ENCODE results near the gene WDR35. TPM values are rescaled to one million over a fixed set of nuclear protein-coding genes. Genes with fewer than 3 reads are reported as not detected.

The WDR35 gene
- total RNA-seq, 1 donor from 2014 or later = 26.5 TPM

DNA sequence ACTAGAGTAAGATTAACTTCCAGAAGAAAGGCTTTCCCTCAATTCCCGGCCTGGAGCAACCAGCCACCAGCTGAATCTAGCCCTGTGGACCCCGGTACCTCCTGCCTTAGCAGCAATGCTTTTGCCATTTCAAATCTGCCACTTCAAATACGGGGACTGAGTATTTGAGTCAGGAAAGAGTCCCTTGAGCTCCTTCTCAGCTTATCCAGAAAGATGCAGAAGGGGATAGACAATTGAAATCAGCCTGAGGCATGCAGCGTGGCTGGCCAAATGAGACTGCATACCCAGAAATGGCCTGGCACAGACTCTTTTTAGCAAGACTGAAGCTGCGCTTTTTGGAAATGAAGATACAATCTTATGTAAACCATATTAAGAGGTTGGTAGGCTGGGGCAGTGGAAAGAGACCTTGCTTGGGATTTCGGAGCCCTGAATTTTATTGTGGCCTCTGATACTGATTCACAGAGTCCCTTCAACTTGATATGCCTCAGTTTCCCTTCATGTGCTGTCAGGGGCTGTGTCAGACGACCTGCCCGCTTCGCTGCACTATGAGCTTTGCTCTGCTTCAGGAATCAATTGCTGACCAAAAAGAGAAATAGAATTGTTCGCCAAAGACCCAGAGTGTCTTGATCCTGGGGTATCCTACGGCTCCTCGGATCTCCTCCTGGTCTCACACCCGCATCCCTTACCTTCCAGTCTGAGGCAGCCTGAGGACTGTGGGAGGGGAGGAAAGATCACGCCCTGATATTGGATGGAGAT lies 21.5 kb upstream of the WDR35 start:
- no peak for DNase-seq

DNA sequence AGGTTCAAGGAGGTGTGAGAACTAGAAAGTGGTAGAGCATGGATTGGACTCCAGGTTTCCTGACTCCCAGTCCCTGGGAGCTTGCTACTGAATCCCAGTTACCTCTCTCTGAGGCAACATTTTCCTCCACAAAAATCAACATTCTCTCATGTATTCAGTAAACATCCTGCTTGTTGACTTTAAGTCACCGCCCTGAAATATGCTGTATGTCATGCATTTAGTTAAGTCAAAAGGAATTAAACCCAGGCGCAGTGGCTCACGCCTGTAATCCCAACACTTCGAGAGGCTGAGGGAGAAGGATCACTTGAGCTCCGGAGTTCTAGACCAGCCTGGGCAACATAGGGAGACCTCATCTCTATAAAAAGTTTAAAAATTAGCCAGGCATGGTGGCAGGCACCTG lies 18.8 kb upstream of the WDR35 start:
- DNase-seq = no peak

DNA sequence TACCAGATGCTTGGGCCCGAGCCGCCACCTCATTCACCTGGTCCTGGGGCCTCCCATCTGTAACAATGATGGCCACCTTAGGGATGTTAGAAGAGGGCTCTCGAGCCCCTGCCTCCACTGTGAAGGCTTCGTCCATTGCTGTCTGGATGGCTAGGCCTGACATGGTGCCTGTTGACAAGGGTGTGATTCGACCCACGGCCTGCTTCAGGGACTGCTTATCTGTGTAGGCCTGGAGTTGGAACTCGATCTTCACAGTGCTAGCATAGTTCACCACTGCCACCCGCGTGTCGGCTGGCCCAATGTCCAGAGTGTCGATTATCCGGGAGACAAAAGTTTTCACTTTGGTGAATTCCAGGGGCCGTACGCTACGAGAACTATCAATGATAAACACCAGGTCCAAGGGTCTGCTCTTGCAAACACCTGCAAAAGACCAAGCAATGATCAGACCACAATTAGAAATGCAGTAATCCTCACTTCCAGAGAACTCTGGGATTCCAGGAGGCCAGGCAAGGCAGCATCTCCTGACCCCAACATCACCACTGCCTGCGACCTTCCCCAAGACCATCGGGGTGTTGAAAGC lies 16.1 kb upstream of the WDR35 start:
- DNase-seq = no peak

GRCh38 chr2:20005067-20005627 lies 15.2 kb upstream of the WDR35 start:
- DNase-seq = no peak

- DNase-seq = no peak
Measured at GRCh38 chr2:20001361-20001863, 11.5 kb upstream of the WDR35 start.

GRCh38 chr2:19993731-19994130 lies 3.8 kb upstream of the WDR35 start:
- DNase-seq = no peak

GRCh38 chr2:19991895-19992294 lies 2.0 kb upstream of the WDR35 start:
- DNase-seq = no peak

- DNase-seq = no peak
Measured at GRCh38 chr2:19990416-19990728, 467 bp upstream of the WDR35 start.

DNA sequence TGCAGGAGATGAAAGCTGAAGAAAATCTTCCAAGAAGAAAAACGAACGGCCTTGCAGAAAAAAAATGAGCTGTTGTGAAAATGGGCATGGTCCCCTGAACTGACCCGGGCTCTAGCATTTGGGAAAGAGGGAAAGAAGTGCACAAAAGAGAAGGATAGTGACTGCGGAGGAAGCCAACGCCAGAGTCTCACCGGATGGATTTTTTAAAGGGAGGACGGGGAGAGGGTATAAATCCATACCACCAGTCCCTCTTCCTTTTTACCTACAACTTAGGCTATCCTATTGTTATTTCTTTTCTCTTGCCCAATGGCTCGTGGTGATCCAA lies 601 bp downstream of the WDR35 start:
- no peak for DNase-seq

- no peak for DNase-seq
Measured at GRCh38 chr2:19988600-19988999, 1.3 kb downstream of the WDR35 start.

DNA sequence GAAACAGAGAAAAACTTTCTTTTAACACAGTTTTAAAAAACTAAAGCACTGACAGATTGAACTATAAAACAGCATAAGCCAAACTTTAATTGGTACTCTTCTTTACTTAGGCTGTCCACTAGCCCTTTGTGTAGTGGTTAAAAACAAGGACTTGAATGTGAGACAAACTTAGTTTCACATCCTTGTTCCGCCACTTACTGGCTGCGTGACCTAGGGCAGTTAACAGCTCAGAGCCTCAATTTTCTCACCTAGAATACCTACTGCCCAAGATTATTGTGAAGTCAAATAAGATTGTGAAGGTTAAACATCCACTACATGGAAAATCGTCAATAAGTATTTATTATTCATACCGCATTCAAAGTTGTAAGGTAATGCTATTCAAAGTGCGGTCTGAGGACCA lies 2.0 kb downstream of the WDR35 start:
- no peak for DNase-seq

DNA sequence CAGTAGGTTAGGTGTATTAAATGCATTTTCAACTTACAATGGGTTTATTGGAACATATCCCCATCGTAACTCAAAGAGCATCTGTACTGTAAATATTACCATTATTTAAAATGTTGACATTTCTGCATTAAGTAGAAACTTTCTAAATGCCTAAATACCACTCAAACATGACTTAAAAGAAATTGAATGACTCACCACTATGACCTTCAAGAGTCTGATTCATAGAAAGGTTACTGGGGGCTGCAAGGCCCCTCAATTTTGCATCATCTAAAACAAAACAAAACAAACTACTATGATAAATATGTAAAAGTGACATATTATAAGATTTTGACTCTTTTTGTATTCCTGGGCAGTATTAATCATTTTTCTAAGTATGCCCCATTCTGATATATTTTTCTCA lies 7.6 kb downstream of the WDR35 start:
- no peak for DNase-seq

DNA sequence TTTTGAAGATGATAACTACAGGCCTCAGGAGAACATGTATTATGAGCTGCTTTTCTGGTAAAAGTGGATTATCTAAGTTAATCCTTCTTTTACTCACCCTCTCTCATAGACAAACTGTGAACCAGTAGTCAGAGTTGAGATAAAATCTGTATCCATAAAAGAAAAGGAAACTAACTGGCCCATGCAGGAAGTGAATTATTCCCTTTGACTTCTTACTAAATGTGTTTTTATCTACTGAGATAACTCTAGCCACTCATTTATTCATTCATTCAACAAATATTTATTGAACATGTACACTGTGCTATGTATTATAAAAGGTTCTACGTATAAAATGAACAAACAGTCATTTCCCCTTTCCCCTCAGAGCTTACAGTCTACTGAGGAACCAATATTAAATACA lies 10.0 kb downstream of the WDR35 start:
- DNase-seq = no peak

- DNase-seq = no peak
Measured at GRCh38 chr2:19973466-19973865, 16.4 kb downstream of the WDR35 start.

- no peak for DNase-seq
Measured at GRCh38 chr2:19971691-19972090, 18.2 kb downstream of the WDR35 start.

GRCh38 chr2:19963386-19963785 lies 26.5 kb downstream of the WDR35 start:
- no peak for DNase-seq

GRCh38 chr2:19955544-19956422 lies 34.1 kb downstream of the WDR35 start:
- peak; percentile 1 for DNase-seq

GRCh38 chr2:19949071-19949470 lies 40.8 kb downstream of the WDR35 start:
- DNase-seq = no peak

DNA sequence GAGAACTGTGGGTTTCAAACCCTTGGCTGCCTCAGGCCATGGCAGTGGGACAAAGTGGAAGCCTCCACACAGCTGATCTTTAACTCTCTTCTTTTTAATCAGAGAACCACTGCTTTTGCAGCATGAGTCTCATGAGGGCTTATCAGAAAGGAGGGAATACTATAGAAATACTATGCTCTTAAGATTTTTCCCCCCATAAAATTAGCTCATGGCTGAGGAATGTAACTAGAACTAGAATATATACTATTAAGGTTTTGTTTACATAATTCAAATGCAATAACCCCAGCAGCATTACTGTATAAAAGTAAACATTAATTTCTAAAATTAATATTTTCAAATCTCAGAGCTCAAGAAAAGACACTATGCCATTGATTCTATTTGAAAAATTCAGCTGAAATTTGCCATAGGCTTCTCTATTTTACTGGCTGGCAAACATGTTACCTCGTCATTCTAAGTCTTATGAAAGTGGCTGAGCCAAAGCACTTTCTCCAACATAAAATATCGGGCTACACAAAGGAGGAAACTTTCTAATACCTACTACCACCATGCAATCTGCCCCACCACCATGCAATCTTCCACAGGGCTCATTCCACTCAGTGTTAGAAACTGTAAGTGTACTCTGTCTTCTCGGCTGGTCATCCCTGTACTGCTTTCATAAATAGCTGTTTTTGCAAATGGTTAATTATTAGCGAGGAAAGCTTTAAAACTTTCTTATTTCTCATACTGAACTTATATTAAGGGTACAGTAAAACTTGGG lies 42.5 kb downstream of the WDR35 start:
- DNase-seq = no peak

GRCh38 chr2:19944205-19944845 lies 45.6 kb downstream of the WDR35 start:
- DNase-seq = no peak

DNA sequence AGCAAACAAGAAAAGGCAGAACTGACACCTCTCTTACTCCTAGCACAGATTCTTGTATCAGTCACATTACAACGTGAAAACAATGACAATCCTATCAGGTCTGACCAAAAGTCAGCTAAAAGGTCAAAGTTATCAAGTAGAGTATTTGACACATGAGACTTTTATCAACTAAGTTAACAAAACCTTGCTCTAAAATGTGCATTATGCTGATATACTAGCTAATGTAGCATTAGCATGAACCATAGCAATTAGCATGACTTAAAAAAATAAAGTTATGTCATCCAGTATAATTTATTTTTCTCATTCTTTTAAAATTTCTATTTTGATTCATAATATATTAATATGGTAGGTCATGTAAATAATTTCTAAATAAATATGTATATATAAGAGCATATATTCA lies 46.7 kb downstream of the WDR35 start:
- DNase-seq = no peak

DNA sequence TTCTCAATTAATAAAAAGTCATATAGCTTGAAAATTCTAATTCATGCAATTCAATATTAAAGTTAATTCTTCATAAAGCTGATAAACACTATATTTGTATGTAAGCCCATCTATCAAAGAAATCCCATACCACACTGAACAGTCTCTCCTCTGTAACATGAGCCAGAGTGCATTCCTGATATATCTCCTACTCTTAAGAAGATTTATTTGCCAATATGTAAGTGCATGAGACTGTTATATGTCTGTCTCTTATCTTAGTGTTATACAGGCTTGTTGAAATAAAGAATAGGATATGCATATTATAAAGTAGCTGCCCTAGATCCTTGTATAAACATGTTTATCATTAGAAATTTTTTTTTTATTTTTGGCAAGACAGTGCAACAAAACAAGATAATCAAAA lies 47.7 kb downstream of the WDR35 start:
- no peak for DNase-seq
